GM18870 (cell line): ENCODE measurements around the gene RAB3IL1.

Experiments used
- ATAC-seq: cut with Tn5 transposase; IDR thresholded peaks from one replicate; pipeline ENCODE4 v1.9.1; 2021; ENCODE audit warnings: moderate library complexity; ENCODE audit not compliant: unreplicated experiment

Gene RAB3IL1

DNA sequence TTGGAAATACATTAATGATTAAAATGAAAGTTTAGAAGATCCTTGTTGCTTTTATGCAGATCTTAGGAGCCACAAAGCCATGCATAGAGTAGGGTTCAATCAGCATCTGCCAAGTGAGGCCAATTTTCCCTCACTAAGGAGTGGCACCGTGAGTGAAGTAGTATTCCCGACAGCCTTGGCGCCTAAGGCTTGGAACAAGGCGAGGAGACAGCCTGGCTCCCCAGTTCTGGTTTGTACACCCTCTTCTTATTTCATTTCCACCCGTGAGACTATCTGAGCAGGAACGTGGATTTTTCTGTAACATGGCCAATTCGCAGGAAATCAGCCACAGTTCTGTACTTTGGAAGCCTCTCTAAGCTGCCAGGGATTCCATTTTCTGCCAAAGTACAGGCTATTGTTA is 66.7 kb downstream of the RAB3IL1 start:
- ATAC-seq: no peak

DNA sequence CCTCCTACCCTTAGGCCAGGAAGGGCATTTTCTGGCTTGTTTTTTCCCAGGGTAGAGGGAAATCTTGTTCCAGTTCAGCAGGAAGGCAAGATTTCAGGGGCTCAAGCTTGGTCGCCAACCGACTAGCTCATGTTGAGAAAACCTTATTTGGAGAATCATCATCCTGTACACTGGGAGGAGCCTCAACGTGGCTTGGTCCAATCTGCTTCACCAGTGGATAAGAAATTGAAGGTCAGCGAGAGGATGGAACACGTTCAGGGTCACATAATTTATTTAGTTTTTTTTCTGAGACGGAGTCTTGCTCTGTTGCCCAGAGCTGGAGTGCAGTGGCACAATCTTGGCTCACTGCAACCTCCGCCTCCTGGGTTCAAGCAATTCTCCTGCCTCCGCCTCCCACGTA is 68.7 kb downstream of the RAB3IL1 start:
- ATAC-seq: no peak

DNA sequence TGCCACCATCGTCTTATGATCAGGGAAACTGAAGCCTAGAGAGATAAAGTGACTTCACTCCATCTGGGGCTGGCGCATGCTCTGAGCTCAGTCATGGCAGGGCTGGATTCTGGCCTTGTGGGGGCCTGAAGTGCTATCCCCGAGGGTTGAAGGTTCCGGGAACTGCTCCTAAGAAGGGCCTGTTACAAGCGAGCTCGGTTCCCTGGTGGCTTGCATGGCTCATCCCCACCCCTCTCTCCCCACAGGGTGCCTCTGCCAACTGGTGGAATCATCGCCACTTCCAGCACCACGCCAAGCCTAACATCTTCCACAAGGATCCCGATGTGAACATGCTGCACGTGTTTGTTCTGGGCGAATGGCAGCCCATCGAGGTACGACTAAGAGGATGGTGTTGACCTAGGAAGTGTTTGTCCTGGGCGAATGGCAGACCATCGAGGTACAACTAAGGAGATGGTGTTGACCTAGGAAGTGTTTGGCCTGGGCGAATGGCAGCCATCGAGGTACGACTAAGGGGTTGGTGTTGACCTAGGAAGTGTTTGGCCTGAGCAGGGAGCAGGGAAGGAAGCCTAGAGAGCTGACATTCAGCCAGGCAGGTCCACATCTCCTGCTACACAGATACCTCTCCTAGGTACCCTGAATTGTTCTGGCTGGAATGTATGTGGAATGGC is 69.3 kb downstream of the RAB3IL1 start:
- no peak for ATAC-seq
